Endothelial cell of umbilical vein (primary cell): ENCODE measurements around the gene SYTL3. TPM values are rescaled to one million over a fixed set of nuclear protein-coding genes. Genes with fewer than 3 reads are reported as not detected.

Source experiments
- BruUV-seq: library from RNA; stranded (reverse); fragments of 400-500 nt; replicated peaks from 2 replicates; lab custom pipeline; 2021; lab: Mats Ljungman, UMichigan
- CTCF ChIA-PET: fragments of 300-600, 350-600 bp; sonication (Branson Sonifier 250); formaldehyde crosslinking; loops from one replicate; lab custom pipeline; 2021; ENCODE audit warnings: antibody characterized with exemption, inconsistent platforms; lab: Charles Lee
- POLR2A ChIA-PET: fragments of 300-600, 350-600 bp; sonication (Branson Sonifier 250); formaldehyde crosslinking; loops from one replicate; lab custom pipeline; 2021; ENCODE audit warnings: antibody characterized with exemption, inconsistent platforms; lab: Charles Lee
- DNase-seq: peaks from one replicate; pipeline ENCODE4 v3.0.0-alpha.2; 2011; ENCODE audit warnings: low read depth, low spot score
- FAIRE-seq: peaks from 2 replicates; lab custom pipeline; 2011; peaks lifted over from hg19 to GRCh38; lab: Jason Lieb, UNC
- H2AFZ ChIP-seq: 2 replicates; pipeline ENCODE4 v1.6.0; 2012; ENCODE audit warnings: low read depth, low read length, control low read depth, inconsistent platforms
- H3K27ac ChIP-seq: 2 replicates; pipeline ENCODE4 v1.5.1; 2011; ENCODE audit warnings: low read depth, mild to moderate bottlenecking, control low read depth, low read length, moderate library complexity; ENCODE audit not compliant: insufficient read depth
- H3K27me3 ChIP-seq, 2 experiments: 2 replicates each; pipeline versions ENCODE4 v1.6.0 to v1.6.1; 2011; ENCODE audit warnings: low read length in 2 of 2, mixed read lengths in 1 of 2; ENCODE audit not compliant: control insufficient read depth in 2 of 2, insufficient read depth in 2 of 2
- H3K36me3 ChIP-seq, 2 experiments: 2 replicates in 1 of 2; 3 replicates in 1 of 2; pipeline ENCODE4 v1.5.1; 2011; ENCODE audit warnings: low read length in 2 of 2, mild to moderate bottlenecking in 1 of 2, moderate library complexity in 1 of 2; ENCODE audit not compliant: control insufficient read depth in 2 of 2, insufficient read depth in 2 of 2; ENCODE audit errors: extremely low read depth in 1 of 2
- H3K4me1 ChIP-seq: 3 replicates; pipeline ENCODE4 v1.5.1; 2011; ENCODE audit warnings: mild to moderate bottlenecking, low read length; ENCODE audit not compliant: control insufficient read depth, insufficient read depth; ENCODE audit errors: extremely low read depth
- H3K4me2 ChIP-seq: 2 replicates; pipeline ENCODE4 v1.6.1; 2011; ENCODE audit warnings: low read length, control low read depth, mixed read lengths; ENCODE audit not compliant: insufficient read depth
- H3K4me3 ChIP-seq, 3 experiments: fragments of 200-600 bp in 1 of 3; sonication (generic), shearing (Covaris generic) in 1 of 3; replicated peaks in 1 of 3; 2 replicates each; pipeline ENCODE4 v1.5.1; 2011 to 2016; ENCODE audit warnings: control low read depth in 3 of 3, low read length in 3 of 3, mild to moderate bottlenecking in 2 of 3, inconsistent platforms in 1 of 3, low read depth in 1 of 3, moderate library complexity in 1 of 3; ENCODE audit not compliant: insufficient read depth in 1 of 3
- H3K79me2 ChIP-seq: 2 replicates; pipeline ENCODE4 v1.6.0; 2012; ENCODE audit warnings: low read length, inconsistent platforms; ENCODE audit not compliant: control insufficient read depth, insufficient read depth
- H3K9ac ChIP-seq: replicated peaks from 2 replicates; pipeline ENCODE3; 2011; ENCODE audit warnings: low read length, control low read depth; ENCODE audit not compliant: insufficient read depth; ENCODE audit errors: extremely low read depth
- H3K9me1 ChIP-seq: replicated peaks from 3 replicates; pipeline ENCODE4 v1.6.0; 2011; ENCODE audit warnings: mild to moderate bottlenecking, low read length; ENCODE audit not compliant: control insufficient read depth, insufficient read depth; ENCODE audit errors: extremely low read depth
- H3K9me3 ChIP-seq: replicated peaks from 2 replicates; pipeline ENCODE4 v1.5.1; 2012; ENCODE audit warnings: low read length, inconsistent platforms; ENCODE audit not compliant: control insufficient read depth, insufficient read depth
- H4K20me1 ChIP-seq: replicated peaks from 2 replicates; pipeline ENCODE3; 2011; ENCODE audit warnings: mild to moderate bottlenecking, low read length; ENCODE audit not compliant: control insufficient read depth, insufficient read depth; ENCODE audit errors: extremely low read depth
- CTCF ChIP-seq, 2 donors: IDR thresholded peaks; 1 replicate in 1 of 2; 2 replicates in 1 of 2; pipeline ENCODE4 v1.5.1; 2011; ENCODE audit warnings: low read length in 2 of 2, mild to moderate bottlenecking in 2 of 2, moderate library complexity in 2 of 2, control low read depth in 1 of 2, inconsistent platforms in 1 of 2, low read depth in 1 of 2; ENCODE audit not compliant: insufficient read depth in 1 of 2; ENCODE audit errors: extremely low read depth in 1 of 2
- EZH2 ChIP-seq: IDR thresholded peaks from 2 replicates; pipeline ENCODE4 v1.6.1; 2012; ENCODE audit warnings: borderline replicate concordance, low read depth, mild to moderate bottlenecking, moderate library complexity, low read length, inconsistent platforms; ENCODE audit not compliant: severe bottlenecking
- FOS ChIP-seq: IDR thresholded peaks from 2 replicates; pipeline ENCODE4 v1.6.1; 2011; ENCODE audit warnings: mild to moderate bottlenecking, low read length, moderate library complexity, borderline replicate concordance; ENCODE audit not compliant: insufficient read depth
- GATA2 ChIP-seq: IDR thresholded peaks from 2 replicates; pipeline ENCODE4 v1.7.0; 2011; ENCODE audit warnings: low read depth, mild to moderate bottlenecking, moderate library complexity, mixed read lengths, low read length; ENCODE audit not compliant: insufficient read length, insufficient read depth
- JUN ChIP-seq: IDR thresholded peaks from 2 replicates; pipeline ENCODE4 v1.6.1; 2011; ENCODE audit warnings: borderline replicate concordance, low read depth; ENCODE audit not compliant: insufficient read length, insufficient read depth
- MYC ChIP-seq: IDR thresholded peaks from one replicate; pipeline ENCODE4 v1.6.1; 2011; ENCODE audit warnings: mild to moderate bottlenecking, low read depth, low read length
- POLR2A ChIP-seq: IDR thresholded peaks from 2 replicates; pipeline ENCODE4 v1.6.1; 2012; ENCODE audit warnings: low read depth, mild to moderate bottlenecking, control low read depth, low read length
- POLR2AphosphoS5 ChIP-seq: IDR thresholded peaks from 2 replicates; pipeline ENCODE4 v1.6.1; 2012; ENCODE audit warnings: low read depth, mild to moderate bottlenecking, control low read depth, low read length, moderate library complexity; ENCODE audit not compliant: insufficient read depth
- dilution Hi-C: fragments of 300-500 bp; cut with MboI; formaldehyde crosslinking; loops from one replicate; pipeline ENCODE4 v1.15.0; 2019; ENCODE audit warnings: low sequenced_read_pairs; ENCODE audit not compliant: extremely low pct_ligation_motif_present
- intact Hi-C: fragments of 100-400 bp; cut with micrococcal nuclease; formaldehyde crosslinking; loops from one replicate; pipeline ENCODE4 v1.10.0; 2022
- polyA plus RNA-seq, 4 experiments: library from polyadenylated mRNA; depleted of rRNA in 3 of 4; stranded (reverse) in 3 of 4; unstranded in 1 of 4; fragments of >200 nt; gene quantifications; 2 replicates each; pipeline versions ENCODE4 v1.2.1 to v1.2.3, GENCODE V29; 2011 to 2012; ENCODE audit warnings: missing spikeins in 1 of 4
- total RNA-seq: library from RNA; stranded (reverse); gene quantifications from 2 replicates; pipeline ENCODE4 v1.2.3, GENCODE V29; 2021
- TF ChIP-seq, protein P1 (sequence below): IDR thresholded peaks from 2 replicates; pipeline ENCODE4 v1.6.1; 2011; ENCODE audit not compliant: insufficient read depth, insufficient read length

The SYTL3 gene
- total and polyA plus RNA-seq, 2 donors (not counting 3 experiments of a cell fraction or from before 2014, with no cell fraction given), result 0.59 to 0.77 TPM

DNA sequence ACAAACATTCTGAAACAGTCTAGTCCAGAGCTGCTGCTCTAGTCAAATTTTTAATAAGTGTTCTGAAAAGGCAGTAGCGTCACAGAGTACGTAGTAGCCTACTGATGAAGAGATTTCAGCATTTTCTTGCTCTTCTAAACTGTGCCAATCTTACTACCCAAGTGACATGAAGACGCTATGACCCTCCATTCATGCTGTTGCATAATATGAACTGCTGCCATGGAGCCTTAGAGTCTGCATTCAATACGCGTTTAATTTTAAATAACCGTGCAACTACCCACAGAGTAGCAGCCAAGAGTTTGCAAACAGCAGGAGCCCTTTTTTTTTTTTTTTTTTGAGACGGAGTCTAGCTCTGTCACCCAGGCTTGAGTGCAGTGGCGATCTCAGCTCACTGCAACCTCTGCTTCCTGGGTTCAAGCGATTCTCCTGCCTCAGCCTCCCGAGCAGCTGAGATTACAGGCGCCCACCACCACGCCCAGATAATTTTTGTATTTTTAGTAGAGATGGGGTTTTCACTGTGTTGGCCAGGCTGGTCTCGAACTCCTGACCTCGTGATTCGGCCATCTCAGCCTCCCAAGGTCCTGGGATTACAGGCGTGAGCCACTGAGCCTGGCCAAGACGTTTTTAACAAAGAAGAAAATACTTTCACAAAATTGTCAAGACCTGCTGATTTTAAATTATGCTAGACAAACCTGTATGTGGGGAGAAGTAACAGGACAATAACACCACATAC is 125.0 kb downstream of the SYTL3 start:
- no peaks in the 10 kb centered on the region for H3K27me3 ChIP-seq
- intact Hi-C loops (no loop called here), dilution Hi-C loops (no loop called here)
- DNase-seq (no peak), FAIRE-seq (no peak)
- TF ChIP-seq POLR2AphosphoS5 (no peak), GATA2 (no peak), JUN (no peak)
- no TSS peak for BruUV-seq
- H3K4me1 ChIP-seq, result no peaks in the 10 kb centered on the region
- H3K4me2 ChIP-seq, result no peak overlapping the region
- no peak overlapping the region for H2AFZ ChIP-seq
- ChIA-PET CTCF (interaction anchor here (0.7 to 1.1 kb wide), 2 partner anchors 57 to 1969 kb away, joined by 4 read pairs; no protein-coding TSS in a partner anchor), POLR2A (no interaction called here)
- no peaks in the 10 kb centered on the region for H3K9me3 ChIP-seq
- no peak overlapping the region for H3K4me3 ChIP-seq
- H4K20me1 ChIP-seq, result no peaks in the 10 kb centered on the region
- no peaks in the 10 kb centered on the region for H3K9me1 ChIP-seq
- H3K27ac ChIP-seq, result no peak overlapping the region
- no peaks in the 10 kb centered on the region for H3K79me2 ChIP-seq
- no peak overlapping the region for H3K9ac ChIP-seq
- H3K36me3 ChIP-seq, result peaks cover 12 to 42% of the 10 kb centered on the region in 2 experiments

- TF ChIP-seq EZH2 (no peak), GATA2 (no peak), POLR2A (no peak), JUN (no peak), CTCF (IDR thresholded peaks at IDR 0.05; ENCODE audit: extremely low read depth in 1 of 2, insufficient read depth in 1 of 2, low read depth in 1 of 2, low read length in 2 of 2) (no peak), MYC (no peak), POLR2AphosphoS5 (no peak), FOS (no peak)
- TF ChIP-seq, protein P1, sequence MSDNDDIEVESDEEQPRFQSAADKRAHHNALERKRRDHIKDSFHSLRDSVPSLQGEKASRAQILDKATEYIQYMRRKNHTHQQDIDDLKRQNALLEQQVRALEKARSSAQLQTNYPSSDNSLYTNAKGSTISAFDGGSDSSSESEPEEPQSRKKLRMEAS, result no peak
- DNase-seq (no peak), FAIRE-seq (no peak)
- Histone ChIP-seq H2AFZ (no peak overlapping the region), H3K36me3 (peaks cover 6 to 38% of the 10 kb centered on the region in 2 experiments), H3K79me2 (no peaks in the 10 kb centered on the region), H3K9me1 (no peaks in the 10 kb centered on the region), H4K20me1 (no peaks in the 10 kb centered on the region), H3K4me1 (no peaks in the 10 kb centered on the region), H3K4me2 (no peak overlapping the region), H3K9ac (no peak overlapping the region), H3K27ac (no peak overlapping the region), H3K4me3 (no peak overlapping the region), H3K9me3 (no peaks in the 10 kb centered on the region), H3K27me3 (no peaks in the 10 kb centered on the region)
- dilution Hi-C loops (no loop called here), intact Hi-C loops (no loop called here)
- BruUV-seq, result no TSS peak
- ChIA-PET CTCF (no interaction called here), POLR2A (no interaction called here)
Measured at GRCh38 chr6:158775832-158776231, 126.0 kb downstream of the SYTL3 start.
